Progenitor cell of endocrine pancreas (in vitro differentiated cells): Measurements from ENCODE around the gene TPP1. TPM values are rescaled to one million over a fixed set of nuclear protein-coding genes. Genes with fewer than 3 reads are reported as not detected.

Experiments used
- DNase-seq: peaks from one replicate; pipeline ENCODE4 v3.0.0; 2021; ENCODE audit warnings: low spot score; ENCODE audit not compliant: unreplicated experiment
- H3K27ac Mint-ChIP-seq: 2 replicates; pipeline ENCODE4 v1.8.0; 2021; ENCODE audit warnings: mild to moderate bottlenecking, moderate library complexity, mixed read lengths
- H3K27me3 Mint-ChIP-seq: 2 replicates; pipeline ENCODE4 v1.8.0; 2021; ENCODE audit warnings: mixed read lengths
- H3K36me3 Mint-ChIP-seq: 2 replicates; pipeline ENCODE4 v1.8.0; 2022; ENCODE audit warnings: mixed read lengths; ENCODE audit not compliant: insufficient read depth
- H3K4me1 Mint-ChIP-seq: 2 replicates; pipeline ENCODE4 v1.8.0; 2021; ENCODE audit warnings: low read depth, mixed read lengths
- H3K4me3 Mint-ChIP-seq: 2 replicates; pipeline ENCODE4 v1.8.0; 2021; ENCODE audit warnings: low read depth, mild to moderate bottlenecking, moderate library complexity, mixed read lengths
- H3K9me3 Mint-ChIP-seq: 2 replicates; pipeline ENCODE4 v1.8.0; 2021; ENCODE audit warnings: low read depth, mixed read lengths
- CTCF ChIP-seq: fragments of 200-600 bp; sonication (generic); IDR thresholded peaks from one replicate; pipeline ENCODE4 v1.5.0; 2021; ENCODE audit warnings: antibody characterized with exemption, mild to moderate bottlenecking; ENCODE audit not compliant: unreplicated experiment
- total RNA-seq: library from RNA; stranded (reverse); gene quantifications from 2 replicates; pipeline ENCODE4 v1.2.1, GENCODE V29; 2021

TPP1 gene
- total RNA-seq, 1 donor from 2014 or later = 59.9 TPM

GRCh38 chr11:6640985-6641701 is 21.9 kb upstream of the TPP1 start:
- TF ChIP-seq CTCF = no peak
- Mint-ChIP-seq H3K4me1 (peaks cover 9% of the 10 kb centered on the region), H3K4me3 (no peak overlapping the region), H3K27me3 (no peaks in the 10 kb centered on the region), H3K9me3 (no peaks in the 10 kb centered on the region), H3K27ac (no peak overlapping the region), H3K36me3 (peaks cover 1% of the 10 kb centered on the region)
- DNase-seq = no peak

- TF ChIP-seq CTCF = no peak
- no peak overlapping the region for H3K4me3 Mint-ChIP-seq
- no peak overlapping the region for H3K27ac Mint-ChIP-seq
- H3K36me3 Mint-ChIP-seq = peaks cover 1% of the 10 kb centered on the region
- H3K4me1 Mint-ChIP-seq = peaks cover 3% of the 10 kb centered on the region
- H3K27me3 Mint-ChIP-seq = no peaks in the 10 kb centered on the region
- DNase-seq = no peak
- H3K9me3 Mint-ChIP-seq = no peaks in the 10 kb centered on the region
Measured at GRCh38 chr11:6640036-6640984, 21.1 kb upstream of the TPP1 start.

- Mint-ChIP-seq H3K4me1 (peaks cover 5% of the 10 kb centered on the region), H3K9me3 (no peaks in the 10 kb centered on the region), H3K36me3 (peaks cover 2% of the 10 kb centered on the region), H3K4me3 (no peak overlapping the region), H3K27me3 (no peaks in the 10 kb centered on the region), H3K27ac (no peak overlapping the region)
- no peak for TF ChIP-seq CTCF
- DNase-seq = no peak
Measured at GRCh38 chr11:6638429-6638828, 19.2 kb upstream of the TPP1 start.

DNA sequence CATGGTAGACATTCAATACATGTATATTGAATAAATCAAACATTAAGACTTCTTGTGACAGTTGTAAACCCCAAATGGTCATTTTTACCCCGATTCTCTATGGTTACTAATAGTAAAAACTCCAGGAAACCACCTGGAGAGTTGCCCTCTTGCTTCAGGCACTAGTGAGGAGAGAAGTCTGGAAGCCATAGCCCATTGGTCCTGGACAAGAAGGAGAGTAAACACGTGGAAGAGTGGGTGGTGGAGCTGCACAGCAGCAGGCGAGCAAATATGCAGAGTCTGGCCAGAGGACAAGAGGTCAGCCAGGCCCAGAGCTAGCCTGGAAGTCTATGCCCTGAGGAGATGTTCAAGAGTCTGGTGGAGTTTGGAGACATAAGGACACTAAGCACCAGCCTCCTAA is 18.6 kb upstream of the TPP1 start:
- Mint-ChIP-seq H3K27me3 (no peaks in the 10 kb centered on the region), H3K9me3 (no peaks in the 10 kb centered on the region)
- no peak for TF ChIP-seq CTCF

GRCh38 chr11:6636480-6636879 is 17.3 kb upstream of the TPP1 start:
- no peak for DNase-seq
- Mint-ChIP-seq H3K27ac (no peak overlapping the region), H3K9me3 (no peaks in the 10 kb centered on the region), H3K4me3 (no peak overlapping the region), H3K27me3 (peaks cover 5% of the 10 kb centered on the region), H3K36me3 (peaks cover 10% of the 10 kb centered on the region), H3K4me1 (peaks cover 5% of the 10 kb centered on the region)
- TF ChIP-seq CTCF = no peak

More for the DNA sequence above, 18.6 kb upstream of the TPP1 start:
- no peak overlapping the region for H3K4me3 Mint-ChIP-seq
- DNase-seq = no peak
- no peak overlapping the region for H3K27ac Mint-ChIP-seq
- H3K4me1 Mint-ChIP-seq = peaks cover 5% of the 10 kb centered on the region
- peaks cover 5% of the 10 kb centered on the region for H3K36me3 Mint-ChIP-seq
